ENCODE measurements around the gene ADIPOR2.

The ADIPOR2 gene

DNA sequence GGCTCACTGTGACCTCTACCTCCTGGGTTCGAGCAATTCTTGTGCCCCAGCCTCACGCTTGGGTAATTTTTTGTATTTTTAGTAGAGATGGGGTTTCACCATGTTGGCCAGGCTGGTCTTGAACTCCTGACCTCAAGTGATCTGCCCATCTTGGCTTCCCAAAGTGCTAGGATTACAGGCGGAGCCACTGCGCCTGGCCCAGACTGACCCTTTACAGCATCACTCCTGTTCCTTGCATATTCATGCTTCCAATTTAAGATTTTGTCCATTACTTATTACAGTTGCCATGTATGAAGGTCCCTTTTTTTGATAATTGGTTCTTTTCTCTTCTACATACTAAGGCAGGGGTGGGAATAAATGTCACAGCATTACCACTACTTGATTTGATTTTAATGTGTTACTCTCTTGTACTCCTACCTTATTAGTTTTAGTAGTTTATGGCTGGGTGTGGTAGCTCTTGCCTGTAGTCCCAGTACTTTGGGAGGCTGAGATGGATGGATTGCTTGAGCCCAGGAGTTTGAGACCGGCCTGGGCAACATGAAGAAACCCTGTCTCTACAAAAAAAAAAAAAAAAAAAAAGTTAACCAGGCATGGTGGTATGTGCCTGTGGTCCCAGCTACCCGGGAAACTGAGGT lies 46.9 kb downstream of the ADIPOR2 start:
- DNase-seq = no peak

DNA sequence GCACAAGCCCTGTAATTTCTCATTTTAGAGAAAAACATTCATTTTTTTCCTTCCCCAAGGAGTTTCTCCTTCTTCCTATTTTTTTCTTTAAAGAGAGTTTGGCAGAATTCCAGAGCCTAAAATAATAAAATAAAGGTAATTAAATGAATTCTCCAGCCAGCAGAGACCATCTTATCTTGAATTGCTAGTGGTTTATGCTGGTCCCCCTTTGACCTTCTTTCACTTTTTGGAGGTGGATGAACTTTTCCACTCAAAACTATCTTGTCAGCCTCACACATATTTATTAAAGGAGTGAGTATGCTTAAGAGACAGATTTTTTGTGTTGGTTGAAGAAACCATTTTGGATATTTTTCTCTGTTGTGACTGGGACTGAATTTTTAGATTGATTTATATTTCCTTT lies 47.6 kb downstream of the ADIPOR2 start:
- DNase-seq = no peak

- no peak for DNase-seq
These were observed 48.5 kb downstream of the ADIPOR2 start for GRCh38 chr12:1739368-1739767.

GRCh38 chr12:1740161-1740948 lies 49.5 kb downstream of the ADIPOR2 start:
- DNase-seq = no peak

- DNase-seq = no peak
These were observed 50.5 kb downstream of the ADIPOR2 start for GRCh38 chr12:1741154-1741949.

- DNase-seq = no peak
These were observed 54.1 kb downstream of the ADIPOR2 start for GRCh38 chr12:1744932-1745331.

GRCh38 chr12:1747609-1748008 lies 56.7 kb downstream of the ADIPOR2 start:
- no peak for DNase-seq

DNA sequence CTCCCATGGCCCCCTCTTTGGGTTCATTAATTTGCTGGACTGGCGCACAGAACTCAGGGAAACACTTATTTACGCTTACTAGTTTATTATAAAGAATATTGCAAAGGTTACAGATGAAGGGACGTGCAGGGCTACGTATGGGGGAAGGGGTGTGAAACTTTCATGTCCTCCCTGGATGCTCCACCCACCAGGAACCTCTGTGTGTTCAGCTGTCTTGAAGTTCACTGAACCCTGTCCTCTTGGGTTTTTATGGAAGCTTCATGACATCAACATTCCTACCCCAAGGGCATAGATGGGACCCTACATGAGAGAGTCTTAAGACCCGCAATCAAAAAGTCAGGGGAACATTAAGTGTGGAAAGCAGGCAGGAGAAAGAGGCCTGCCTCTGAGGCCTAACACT lies 58.1 kb downstream of the ADIPOR2 start:
- DNase-seq = no peak

DNA sequence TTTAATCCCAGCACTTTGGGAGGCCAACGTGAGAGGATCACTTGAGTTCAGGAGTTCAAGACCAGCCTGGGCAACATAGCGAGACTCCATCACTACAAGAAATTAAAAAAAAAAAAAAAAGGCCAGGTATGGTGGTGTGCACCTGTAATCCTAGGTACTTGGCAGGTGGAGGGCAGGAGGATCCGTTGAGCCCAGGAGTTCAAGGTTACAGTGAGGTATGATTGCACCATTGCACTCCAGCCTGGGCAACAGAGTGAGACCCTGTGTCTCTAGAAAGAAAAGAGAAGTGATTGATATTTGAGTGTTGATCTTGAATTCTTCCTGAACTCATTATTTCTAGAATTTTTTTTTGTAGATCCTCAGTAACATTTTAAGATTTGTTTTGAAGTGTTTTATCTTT lies 59.4 kb downstream of the ADIPOR2 start:
- no peak for DNase-seq

GRCh38 chr12:1758376-1758775 lies 67.5 kb downstream of the ADIPOR2 start:
- DNase-seq = no peak

GRCh38 chr12:1758887-1759286 lies 68.0 kb downstream of the ADIPOR2 start:
- peak in 1 of 2 experiments; percentile 50 for DNase-seq

- no peak for DNase-seq
These were observed 69.9 kb downstream of the ADIPOR2 start for GRCh38 chr12:1760566-1761382.

GRCh38 chr12:1761857-1762256 lies 71.0 kb downstream of the ADIPOR2 start:
- DNase-seq = no peak

DNA sequence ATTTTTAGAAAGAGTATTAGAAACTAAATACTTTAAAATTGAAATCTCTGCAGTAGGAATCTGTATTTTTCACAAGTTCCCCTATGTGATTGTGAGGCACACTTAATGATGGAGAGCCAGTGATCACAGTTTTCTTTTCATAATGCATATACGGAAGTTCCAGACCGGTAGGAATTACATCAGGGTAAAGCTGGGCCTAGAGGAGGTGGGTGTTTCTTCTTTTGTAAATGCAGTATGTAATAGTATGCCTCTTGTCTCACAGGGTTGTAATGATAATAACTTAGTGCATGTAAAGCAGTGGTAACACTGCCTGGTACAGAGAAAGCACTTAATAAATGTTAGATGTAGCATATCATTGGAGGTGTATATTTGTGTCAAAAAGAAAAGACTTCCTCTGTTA lies 72.3 kb downstream of the ADIPOR2 start:
- DNase-seq = no peak

GRCh38 chr12:1766110-1766509 lies 75.2 kb downstream of the ADIPOR2 start:
- DNase-seq = no peak

DNA sequence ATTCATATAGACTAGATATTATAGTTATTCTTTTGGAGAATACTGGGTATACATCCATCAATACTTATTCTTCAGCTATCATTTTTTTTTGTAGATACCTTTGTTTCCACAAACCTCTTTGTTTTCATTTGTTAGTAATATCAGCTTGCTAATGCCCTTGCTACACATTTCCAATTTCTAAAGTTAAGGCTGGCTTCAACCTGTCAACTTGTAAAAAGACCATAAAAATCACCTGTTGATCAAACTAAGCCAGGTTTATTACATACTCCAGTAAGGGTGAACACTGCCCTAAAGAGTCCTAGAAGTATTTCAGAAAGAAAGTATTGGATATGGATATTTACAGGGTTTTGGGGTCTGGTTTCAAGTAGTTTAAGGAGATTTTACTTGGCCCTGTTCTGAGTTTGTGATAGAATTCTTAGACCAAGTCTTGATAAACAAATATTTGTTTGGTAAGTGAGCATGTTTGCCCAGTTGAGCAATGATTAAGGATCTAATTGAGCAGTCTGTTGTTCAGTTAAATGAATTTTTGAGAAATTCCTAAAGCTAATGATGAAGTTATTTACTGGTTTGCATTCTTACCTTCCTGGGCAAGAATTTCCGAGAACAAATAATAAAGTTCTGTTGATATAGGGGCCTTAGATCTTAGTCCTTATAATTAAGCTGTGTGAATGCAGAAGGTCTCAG lies 76.7 kb downstream of the ADIPOR2 start:
- DNase-seq = no peak

GRCh38 chr12:1768615-1769014 lies 77.7 kb downstream of the ADIPOR2 start:
- peak in 1 of 2 experiments; percentile 34 for DNase-seq

DNA sequence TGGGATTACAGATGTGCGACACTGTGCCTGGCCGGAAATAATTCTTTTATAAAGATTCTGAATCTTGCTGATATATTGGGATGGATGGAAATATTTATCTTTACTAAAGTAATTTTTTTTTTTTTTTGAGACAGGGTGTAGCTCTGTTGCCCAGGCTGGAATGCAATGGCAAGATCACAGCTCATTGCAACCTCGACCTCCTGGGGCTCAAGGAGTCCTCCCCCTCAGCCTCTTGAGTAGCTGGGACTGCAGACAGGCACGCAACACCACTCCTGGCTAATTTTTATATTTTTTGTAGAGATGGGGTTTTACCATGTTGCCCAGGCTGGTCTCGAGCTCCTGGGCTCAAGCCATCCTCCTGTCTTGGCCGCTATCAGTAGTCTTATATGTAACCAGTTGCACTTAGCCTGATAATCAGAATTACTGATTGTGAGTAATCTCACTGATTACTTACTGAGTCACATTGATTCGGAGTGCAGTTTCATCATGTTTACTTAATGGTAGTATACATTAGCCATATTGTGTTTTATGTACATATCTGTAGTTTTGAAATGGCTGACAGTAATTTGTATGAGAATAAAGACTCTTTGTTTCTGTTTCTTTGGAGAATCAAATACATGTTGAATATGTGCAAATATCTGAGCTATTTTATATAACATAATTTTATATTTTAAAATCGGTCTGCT lies 79.1 kb downstream of the ADIPOR2 start:
- no peak for DNase-seq

- DNase-seq = no peak
These were observed 83.2 kb downstream of the ADIPOR2 start for GRCh38 chr12:1773937-1774655.

DNA sequence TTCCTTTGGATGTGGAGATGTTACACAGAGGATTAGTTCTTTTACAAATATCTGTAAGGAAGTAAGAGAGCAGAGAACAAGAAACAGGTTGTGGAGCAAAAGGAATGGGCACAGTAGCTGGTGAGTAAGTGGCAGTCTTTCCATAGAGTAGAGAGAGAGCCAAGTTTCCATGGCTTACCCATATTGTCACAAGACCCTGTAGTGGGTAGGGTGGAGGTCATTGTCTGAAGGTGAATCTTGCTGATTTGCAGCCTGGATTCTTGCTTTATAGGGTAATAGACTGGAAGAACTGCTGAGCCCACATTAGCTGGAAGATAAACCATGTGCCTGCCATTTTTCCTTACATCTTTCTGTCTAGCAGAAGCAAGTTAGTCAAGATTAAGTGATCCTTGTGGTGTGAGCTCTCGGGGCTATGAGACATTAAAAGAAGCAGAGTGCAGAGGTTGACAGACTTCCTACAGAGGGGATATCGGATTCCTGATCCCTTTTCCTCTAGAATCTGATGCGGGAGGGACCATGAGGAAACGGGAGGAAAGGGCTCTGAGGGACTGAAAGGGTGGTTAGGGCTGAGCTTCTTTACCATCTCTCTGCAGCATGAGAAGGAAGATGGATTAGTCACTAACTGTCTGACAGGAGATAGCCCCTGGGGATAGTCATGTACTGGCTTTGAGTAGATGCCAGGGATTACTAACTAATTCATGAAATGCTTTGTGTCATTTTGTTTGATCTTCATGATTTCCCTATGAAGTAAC lies 85.5 kb downstream of the ADIPOR2 start:
- DNase-seq = peak; percentile 54 to 73
